A172 (cell line): ENCODE measurements around the gene GAST. TPM values are rescaled to one million over a fixed set of nuclear protein-coding genes. Genes with fewer than 3 reads are reported as not detected.

Experiments used
- DNase-seq: peaks from one replicate; pipeline ENCODE4 v3.0.0-alpha.2; 2015; ENCODE audit warnings: low spot score
- total RNA-seq: library from RNA; depleted of rRNA; stranded (reverse); fragments of >200 nt; shearing (Covaris generic); gene quantifications from 2 replicates; pipeline ENCODE4 v1.2.3, GENCODE V29; 2014

The GAST gene
- total RNA-seq, 1 experiment from 2014 or later = not detected

DNA sequence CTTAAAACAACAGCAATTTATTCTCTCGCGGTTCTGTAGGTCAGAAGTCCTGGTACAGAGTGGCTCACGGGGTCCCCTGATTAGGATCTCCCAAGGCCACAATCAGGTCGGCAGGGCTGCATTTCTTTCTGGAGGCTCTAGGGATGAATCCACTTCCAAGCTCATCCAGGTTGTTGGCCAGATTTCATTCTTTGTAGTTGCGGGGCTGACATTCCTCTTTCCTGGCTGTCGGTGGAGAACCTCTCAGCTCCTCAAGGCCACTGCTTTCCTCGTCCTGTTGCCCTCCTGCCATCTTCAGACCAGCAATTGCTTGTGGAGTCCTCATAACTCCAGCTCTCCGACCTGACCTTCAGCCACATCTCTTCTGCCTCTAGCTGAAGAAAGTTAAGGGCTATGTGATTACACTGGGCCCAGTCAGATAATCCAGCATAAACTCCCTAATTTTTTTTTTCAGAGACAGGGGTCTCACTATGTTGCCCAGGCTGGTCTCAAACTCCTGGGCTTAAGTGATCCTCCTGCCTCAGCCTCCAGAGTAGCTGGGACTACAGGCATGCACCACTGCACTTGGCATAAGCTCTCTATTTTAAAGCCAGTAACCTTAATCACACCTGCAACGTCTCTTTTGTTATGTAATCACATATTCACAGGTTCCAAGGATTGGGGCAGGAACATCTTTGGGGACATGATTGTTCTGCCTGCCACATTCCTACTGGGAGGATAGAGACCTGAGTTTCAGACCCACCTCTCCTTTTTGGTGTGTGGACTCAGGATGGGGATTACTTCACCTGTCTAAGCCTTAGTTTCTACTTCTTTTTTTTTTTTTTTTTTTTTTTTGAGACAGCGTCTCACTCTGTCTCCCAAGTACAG, 4.1 kb upstream of the GAST start:
- DNase-seq = no peak

GRCh38 chr17:41710472-41711090, 1.6 kb upstream of the GAST start:
- peak; percentile 88 for DNase-seq

DNA sequence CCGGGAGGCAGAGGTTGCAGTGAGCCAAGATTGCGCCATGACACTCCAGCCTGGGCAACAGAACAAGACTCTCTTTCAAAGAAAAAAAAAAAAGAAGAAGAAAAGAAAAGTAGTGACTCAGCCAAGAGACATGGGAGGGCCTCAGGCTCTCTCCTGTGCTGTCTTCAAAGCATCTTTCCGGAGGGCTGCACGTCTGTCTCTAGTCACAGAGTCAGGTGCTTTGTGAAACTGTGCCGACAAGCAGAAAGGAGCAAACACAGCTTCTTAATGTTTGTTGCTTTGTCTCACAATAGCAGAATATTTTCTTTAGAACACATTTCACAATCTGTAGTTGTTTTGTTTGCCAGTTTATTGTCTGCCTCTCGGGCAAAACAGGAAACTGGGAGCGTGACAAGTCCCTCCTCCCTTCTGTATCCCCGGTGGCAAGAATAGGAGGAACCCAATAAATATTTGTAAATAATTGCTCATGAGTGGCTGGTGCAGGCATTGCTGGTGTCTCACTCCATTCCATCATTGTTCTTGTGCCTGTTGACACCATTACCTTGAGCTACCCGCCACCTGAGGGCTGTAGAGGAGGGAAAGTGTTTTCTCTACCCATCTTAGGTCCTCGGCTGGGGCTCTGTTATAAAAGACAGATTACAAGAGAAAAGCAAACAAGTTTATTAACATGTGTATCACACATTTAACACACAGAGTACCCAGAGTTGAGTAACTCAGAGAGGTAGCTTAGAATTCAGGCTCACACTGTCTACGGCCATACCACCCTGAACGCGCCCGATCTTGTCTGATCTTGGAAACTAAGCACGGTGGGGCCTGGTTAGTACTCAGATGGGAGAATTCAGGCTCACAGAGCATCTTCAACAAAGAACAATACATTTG, 5.5 kb downstream of the GAST start:
- peak; percentile 40 for DNase-seq

GRCh38 chr17:41718287-41718645, 6.1 kb downstream of the GAST start:
- DNase-seq = no peak

DNA sequence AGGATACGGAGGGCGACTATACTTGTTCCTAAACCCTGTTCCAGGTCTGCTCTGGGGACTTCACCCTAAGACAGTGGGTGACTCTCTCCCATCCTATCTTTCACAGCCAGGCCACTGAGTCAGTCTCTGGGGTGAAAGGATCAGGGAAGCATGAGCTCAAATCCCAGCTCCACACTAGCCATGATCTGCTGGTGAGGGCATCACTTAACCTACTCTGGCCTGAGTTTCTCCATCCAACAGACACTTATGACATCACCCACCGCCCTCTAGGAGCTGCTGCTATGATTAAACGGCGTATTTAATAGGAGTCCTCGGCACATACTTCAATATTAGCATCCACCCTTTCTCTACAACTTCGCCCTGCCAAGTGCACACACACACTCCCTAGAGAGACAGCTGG, 10.1 kb downstream of the GAST start:
- DNase-seq = no peak

DNA sequence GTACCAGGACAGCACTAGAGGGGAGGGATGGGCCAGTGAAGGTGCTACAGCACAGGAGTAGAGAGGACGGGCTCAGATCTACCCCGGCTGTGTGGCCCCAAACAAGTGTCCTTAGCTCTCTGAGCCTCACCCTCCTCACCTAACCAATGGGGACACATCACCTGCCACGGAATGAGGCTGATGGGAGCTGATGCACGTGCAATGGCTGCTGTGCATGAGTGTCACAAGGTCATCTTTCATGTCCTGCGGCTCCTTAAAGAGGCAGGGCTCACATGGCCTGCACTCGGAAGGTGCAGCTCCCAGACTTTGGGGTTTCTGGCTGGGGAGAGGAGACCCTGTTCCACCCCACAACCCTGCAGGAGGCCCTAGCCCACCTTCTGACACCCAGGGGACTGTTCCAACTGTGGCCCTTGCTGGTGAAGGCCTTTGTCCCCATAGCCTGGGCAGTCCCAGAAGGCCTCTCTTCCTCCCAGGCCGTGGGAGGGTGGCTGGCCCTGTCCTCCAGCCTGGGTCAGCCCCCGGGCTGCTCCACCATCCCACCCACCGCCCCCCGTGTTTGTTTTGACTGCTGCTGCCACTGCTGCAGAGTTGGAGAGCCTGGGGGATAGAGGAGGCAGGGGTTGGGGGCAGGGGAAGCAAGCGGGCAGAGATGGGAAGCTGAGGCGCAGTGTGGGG, 11.8 kb downstream of the GAST start:
- no peak for DNase-seq

- DNase-seq = no peak
Observed at GRCh38 chr17:41724476-41725050, 12.4 kb downstream of the GAST start.

DNA sequence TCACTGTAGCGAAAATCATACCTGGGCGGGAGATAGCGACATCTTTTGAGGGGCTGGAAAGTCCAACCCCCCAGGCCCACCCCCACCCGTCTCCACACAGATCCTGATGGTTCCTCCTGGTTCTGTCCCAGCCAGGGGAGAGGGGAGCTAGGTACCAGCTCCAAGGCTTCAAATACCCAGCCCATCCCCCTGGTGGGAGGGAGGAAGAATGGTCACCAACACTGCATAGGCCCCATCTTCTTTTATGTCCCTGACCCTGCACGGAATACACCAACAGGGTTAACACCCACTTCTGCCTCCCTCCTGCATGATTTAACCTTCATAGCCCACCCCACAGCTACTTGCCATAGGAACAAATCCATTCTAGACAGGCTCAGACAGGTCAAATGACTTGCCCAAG, 13.0 kb downstream of the GAST start:
- no peak for DNase-seq

DNA sequence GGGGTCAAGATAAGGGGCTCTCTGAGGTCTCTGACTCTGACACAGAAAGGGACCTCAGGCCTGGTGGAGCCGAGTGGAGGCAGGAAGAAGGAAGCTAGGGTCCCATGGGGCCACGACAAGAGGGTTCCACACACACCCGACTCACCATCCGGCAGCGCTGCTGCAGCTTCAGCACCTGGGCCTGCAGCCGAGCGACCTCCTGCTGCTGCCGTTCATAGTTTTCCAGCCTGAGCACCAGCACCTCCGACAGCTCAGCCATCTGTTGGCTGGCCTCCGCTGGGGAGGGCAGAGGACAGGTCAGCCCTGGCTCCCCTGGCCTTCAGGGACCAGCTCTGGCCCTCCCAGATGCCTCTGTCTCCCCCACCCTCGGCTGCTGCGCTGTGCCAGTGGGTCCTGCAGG, 15.9 kb downstream of the GAST start:
- DNase-seq = no peak

GRCh38 chr17:41730479-41730878, 18.3 kb downstream of the GAST start:
- DNase-seq = no peak

DNA sequence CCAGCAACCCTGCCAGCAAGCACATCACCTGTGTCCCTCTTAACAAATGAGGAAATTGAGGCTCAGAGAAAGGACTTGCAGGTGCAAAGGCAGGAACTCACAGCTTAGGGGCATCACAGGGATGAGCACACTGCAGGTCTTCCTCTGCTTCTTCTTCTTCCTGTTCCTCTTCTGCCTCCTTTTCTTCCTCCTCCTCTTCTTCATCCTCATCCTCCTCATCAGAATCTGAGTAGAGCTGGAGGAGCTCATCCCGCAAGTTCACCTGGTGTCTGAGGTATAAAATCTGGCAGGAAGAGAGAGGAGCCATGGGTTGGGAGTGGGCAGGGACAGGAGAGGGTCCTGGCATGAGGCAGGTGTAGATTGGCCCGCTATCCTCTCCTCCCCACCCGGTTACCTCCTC, 19.7 kb downstream of the GAST start:
- DNase-seq = no peak

GRCh38 chr17:41733348-41734138, 21.4 kb downstream of the GAST start:
- DNase-seq = no peak

GRCh38 chr17:41734139-41734948, 22.2 kb downstream of the GAST start, which contains the start of gene HAP1:
TSS of gene HAP1 (minus strand) at chr17:41734643. CDS start at chr17:41734634, 9 bp downstream.
- peak; percentile 25 for DNase-seq

DNA sequence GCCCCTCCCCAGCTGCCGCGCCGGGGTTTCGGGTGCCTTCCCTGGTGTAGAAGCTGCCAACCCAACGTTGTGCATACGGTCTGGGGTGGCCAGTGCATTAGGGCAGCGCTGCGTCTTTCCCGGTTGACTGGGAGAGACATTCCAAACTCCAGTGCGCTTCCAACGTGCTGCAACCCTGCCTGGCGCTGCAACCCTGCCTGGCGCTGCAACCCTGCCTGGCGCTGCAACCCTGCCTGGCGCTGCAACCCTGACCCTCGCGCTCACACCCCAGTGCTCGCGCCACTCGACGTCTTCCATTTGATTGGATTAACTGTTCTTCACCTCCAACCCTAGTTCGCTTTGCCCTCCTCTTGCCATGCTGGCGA, 22.8 kb downstream of the GAST start:
- no peak for DNase-seq

DNA sequence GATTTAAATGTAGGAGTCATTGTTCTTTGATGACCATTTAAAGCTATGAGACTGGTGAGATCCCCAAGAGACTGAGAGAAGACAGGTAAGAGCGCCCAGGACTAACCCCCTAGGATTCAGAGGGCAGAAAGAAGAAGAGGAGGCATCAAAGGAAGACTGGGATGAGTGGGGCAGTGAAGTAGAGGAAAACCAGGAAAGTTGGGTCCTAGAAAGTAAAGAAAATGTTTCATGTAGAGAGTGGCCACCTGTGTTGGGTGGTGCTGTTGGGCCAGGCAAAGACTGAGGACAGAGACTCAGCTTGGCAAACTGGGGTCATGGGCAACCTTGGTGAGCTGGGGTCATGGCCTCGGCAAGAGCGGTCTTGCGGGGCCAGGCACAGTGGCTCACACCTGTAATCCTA, 23.6 kb downstream of the GAST start:
- no peak for DNase-seq

GRCh38 chr17:41736983-41737679, 25.0 kb downstream of the GAST start:
- no peak for DNase-seq

DNA sequence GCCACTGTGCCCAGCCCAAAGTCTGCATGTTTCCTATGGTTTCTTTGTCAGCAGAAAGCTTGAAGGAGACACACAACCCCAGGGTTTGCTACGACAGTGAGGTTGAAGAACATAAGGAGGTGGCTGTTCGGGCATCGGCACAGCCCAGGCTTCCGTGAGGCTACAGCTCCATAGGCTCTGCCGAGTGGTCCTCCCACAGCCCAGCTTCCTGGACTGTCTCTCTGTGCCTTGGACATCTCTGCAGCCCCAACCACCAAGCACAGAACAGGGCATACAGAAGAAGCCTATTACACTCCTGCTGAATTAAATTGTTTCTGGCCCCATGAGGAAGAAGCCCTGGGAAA, 25.5 kb downstream of the GAST start:
- DNase-seq = peak; percentile 15

DNA sequence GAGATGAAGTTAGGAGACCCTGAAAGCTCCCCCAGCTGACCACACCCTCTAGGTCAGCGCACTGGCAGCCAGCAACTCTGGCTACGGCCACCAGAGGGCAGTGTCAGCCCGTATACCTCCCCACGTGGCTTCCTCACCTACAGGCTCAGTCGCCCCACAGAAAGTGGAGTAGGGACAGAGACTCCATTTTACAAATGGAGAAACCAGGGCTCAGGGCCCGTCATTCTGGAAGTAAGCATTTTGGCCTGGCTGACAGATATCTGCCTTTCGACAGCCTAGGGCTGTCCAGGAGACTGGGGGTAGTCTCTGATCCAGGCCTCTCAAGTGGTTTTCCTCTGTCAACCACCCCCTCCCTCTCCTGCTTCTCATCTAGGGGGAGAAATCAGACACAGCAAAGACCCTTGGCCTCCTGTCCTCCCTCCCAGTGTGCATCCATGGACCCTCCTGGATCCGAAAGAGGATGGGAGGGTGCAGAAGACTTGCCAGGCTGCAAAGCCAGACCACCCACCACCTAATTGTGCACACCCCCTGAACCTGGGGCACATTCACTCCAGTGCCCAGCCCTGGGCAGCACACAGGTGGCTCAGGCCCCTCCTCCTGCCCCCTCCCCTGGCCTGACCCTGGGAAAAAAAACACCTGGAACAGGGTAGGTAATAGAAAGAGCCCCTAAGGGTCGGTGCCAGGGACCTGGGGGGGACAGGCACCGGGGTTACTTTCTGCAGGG, 26.1 kb downstream of the GAST start:
- peak; percentile 75 for DNase-seq

DNA sequence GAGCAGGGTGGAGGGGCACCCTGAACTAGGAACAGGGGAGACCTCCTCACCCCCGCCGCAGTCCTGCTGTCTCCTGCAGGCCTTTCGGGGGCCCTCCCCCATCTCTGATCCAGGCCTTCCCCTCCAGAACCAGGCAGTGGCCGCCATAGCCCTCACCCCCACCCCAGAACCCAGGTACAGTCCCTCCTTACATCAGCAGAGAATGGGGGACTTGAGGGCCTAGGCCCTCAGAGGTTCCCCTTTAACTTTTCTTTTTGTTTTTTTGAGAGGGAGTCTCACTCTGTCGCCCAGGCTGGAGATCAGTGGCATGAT, 26.6 kb downstream of the GAST start:
- DNase-seq = no peak
